LHCN-M2 (cell line): ENCODE measurements around the gene ZNF511. TPM values are rescaled to one million over a fixed set of nuclear protein-coding genes. Genes with fewer than 3 reads are reported as not detected.

Source experiments
- total RNA-seq: library from RNA; depleted of rRNA; stranded (reverse); fragments of >200 nt; gene quantifications from 2 replicates; pipeline ENCODE4 v1.2.3, GENCODE V29; 2014; rRNA removed

ZNF511 gene
- total RNA-seq, 1 experiment from 2014 or later = 33.8 TPM

Other genes with a start within 250 kb of the ZNF511 start
- not detected in 2 replicates for gene ADGRA1, start 221.0 kb upstream of the ZNF511 start, total RNA-seq
- gene KNDC1, start 148.7 kb upstream of the ZNF511 start, total RNA-seq = 0.11 TPM in 1 of 2 replicates, not detected in the other
- gene UTF1, start 78.7 kb upstream of the ZNF511 start, total RNA-seq = not detected in 2 replicates
- not detected in 2 replicates for gene VENTX, start 71.1 kb upstream of the ZNF511 start, total RNA-seq
- gene ADAM8, start 32.0 kb upstream of the ZNF511 start, total RNA-seq = 0.57 and 0.77 TPM in 2 replicates
- 73.9 and 74.8 TPM in 2 replicates for gene TUBGCP2, start within 50 bp of the ZNF511 start, total RNA-seq
- gene CALY, start 28.0 kb downstream of the ZNF511 start, total RNA-seq = not detected in 2 replicates
- not detected in 2 replicates for gene PRAP1, start 38.5 kb downstream of the ZNF511 start, total RNA-seq
- gene FUOM, start 49.1 kb downstream of the ZNF511 start, total RNA-seq = 20.1 and 21.2 TPM in 2 replicates
- 117 and 130 TPM in 2 replicates for gene ECHS1, start 64.4 kb downstream of the ZNF511 start, total RNA-seq
- gene PAOX, start 70.3 kb downstream of the ZNF511 start, total RNA-seq = 3.3 and 3.5 TPM in 2 replicates
- gene MTG1, start 85.2 kb downstream of the ZNF511 start, total RNA-seq = 25.3 and 28.5 TPM in 2 replicates
- 0.29 and 0.32 TPM in 2 replicates for gene SPRN, start 115.7 kb downstream of the ZNF511 start, total RNA-seq
- gene SCART1, start 145.0 kb downstream of the ZNF511 start, total RNA-seq = 0.57 and 1.0 TPM in 2 replicates
- 0.52 and 1.1 TPM in 2 replicates for gene CYP2E1, start 218.4 kb downstream of the ZNF511 start, total RNA-seq